Caco-2 (cell line): ENCODE results near the gene PFKM. TPM values are rescaled to one million over a fixed set of nuclear protein-coding genes. Genes with fewer than 3 reads are reported as not detected.
A peak's percentile ranks its signal among the peaks of the same experiment; 100 is the strongest.

Experiments used
- BruUV-seq: library from RNA; stranded (reverse); fragments of 400-500 nt; replicated peaks from 2 replicates; lab custom pipeline; 2021; lab: Mats Ljungman, UMichigan
- CTCF ChIA-PET: fragments of 300-600 bp; sonication (Branson Sonifier 250); formaldehyde crosslinking; loops from one replicate; lab custom pipeline; 2022; ENCODE audit warnings: antibody characterized with exemption; lab: Charles Lee
- POLR2A ChIA-PET: fragments of 300-600 bp; sonication (Branson Sonifier 250); formaldehyde crosslinking; loops from one replicate; lab custom pipeline; 2022; ENCODE audit warnings: antibody characterized with exemption; lab: Charles Lee
- DNase-seq, 2 experiments: peaks; one replicate each; pipeline versions ENCODE4 v3.0.0 to v3.0.0-alpha.2; 2020 to 2022
- H3K27me3 ChIP-seq: replicated peaks from 2 replicates; pipeline ENCODE4 v1.6.0; 2011; ENCODE audit warnings: low read length; ENCODE audit not compliant: control insufficient read depth, insufficient read depth
- H3K36me3 ChIP-seq: 2 replicates; pipeline ENCODE4 v1.5.1; 2011; ENCODE audit warnings: low read length; ENCODE audit not compliant: control insufficient read depth, insufficient read depth
- H3K4me1 ChIP-seq: fragments of 250-450 bp; sonication (Bioruptor Pico); 2 replicates; pipeline ENCODE4 v1.5.1; 2020; ENCODE audit warnings: mild to moderate bottlenecking
- H3K4me3 ChIP-seq: 2 replicates; pipeline ENCODE4 v1.5.1; 2011; ENCODE audit warnings: low read depth, mild to moderate bottlenecking, control low read depth, low read length
- H3K9me3 ChIP-seq: fragments of 250-450 bp; sonication (Bioruptor Pico); 2 replicates; pipeline ENCODE4 v1.5.1; 2020; ENCODE audit warnings: mild to moderate bottlenecking, moderate library complexity
- H3K27ac Mint-ChIP-seq: one replicate; pipeline ENCODE4 v1.8.0; 2022; ENCODE audit warnings: mixed read lengths; ENCODE audit not compliant: unreplicated experiment
- H3K27me3 Mint-ChIP-seq: one replicate; pipeline ENCODE4 v1.8.0; 2022; ENCODE audit warnings: mixed read lengths; ENCODE audit not compliant: insufficient read depth, unreplicated experiment
- H3K36me3 Mint-ChIP-seq: one replicate; pipeline ENCODE4 v1.8.0; 2022; ENCODE audit warnings: mild to moderate bottlenecking, mixed read lengths; ENCODE audit not compliant: insufficient read depth, unreplicated experiment
- H3K4me1 Mint-ChIP-seq: one replicate; pipeline ENCODE4 v1.8.0; 2022; ENCODE audit warnings: low read depth, mixed read lengths; ENCODE audit not compliant: unreplicated experiment
- H3K4me3 Mint-ChIP-seq: one replicate; pipeline ENCODE4 v1.8.0; 2022; ENCODE audit warnings: mild to moderate bottlenecking, moderate library complexity, mixed read lengths; ENCODE audit not compliant: unreplicated experiment
- H3K9me3 Mint-ChIP-seq: one replicate; pipeline ENCODE4 v1.8.0; 2022; ENCODE audit warnings: mixed read lengths; ENCODE audit not compliant: unreplicated experiment
- intact Hi-C: fragments of 100-400 bp; cut with micrococcal nuclease; formaldehyde crosslinking; loops from one replicate; pipeline ENCODE4 v1.10.0; 2022; ENCODE audit not compliant: unreplicated experiment
- total RNA-seq: library from RNA; stranded (reverse); gene quantifications from 2 replicates; pipeline ENCODE4 v1.2.3, GENCODE V29; 2022
- TF ChIP-seq, protein P1 (sequence below), 2 experiments: fragments of 200-600 bp in 1 of 2; IDR thresholded peaks; 1 replicate in 1 of 2; 2 replicates in 1 of 2; pipeline versions ENCODE4 v1.5.1 to v1.8.0; 2011 to 2022; ENCODE audit warnings: antibody characterized with exemption in 1 of 2, control low read depth in 1 of 2, inconsistent platforms in 1 of 2, low read depth in 1 of 2, low read length in 1 of 2, mild to moderate bottlenecking in 1 of 2, moderate library complexity in 1 of 2; ENCODE audit not compliant: insufficient read depth in 1 of 2, severe bottlenecking in 1 of 2, unreplicated experiment in 1 of 2

Gene PFKM
- total RNA-seq, 1 experiment from 2014 or later: 96.8 TPM

DNA sequence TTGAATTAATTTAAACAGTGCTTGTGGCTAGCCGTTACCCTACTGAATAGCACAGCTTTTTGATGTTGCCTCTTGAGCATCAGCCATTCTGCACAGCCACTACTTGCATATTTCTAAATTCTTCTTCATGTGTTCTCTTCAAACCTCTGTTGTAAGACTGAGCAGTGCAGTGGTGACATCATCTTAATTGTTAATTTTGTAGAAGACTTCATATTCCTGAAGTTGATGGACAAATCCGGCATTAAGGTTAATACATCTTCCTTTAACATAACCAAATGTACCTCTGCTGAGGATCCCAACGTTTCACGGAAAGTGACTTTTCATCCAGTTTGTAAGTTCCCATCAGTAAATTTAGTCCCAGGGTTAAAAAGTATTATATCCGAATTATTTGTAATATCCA lies 38.9 kb upstream of the PFKM start:
- TF ChIP-seq, protein P1, sequence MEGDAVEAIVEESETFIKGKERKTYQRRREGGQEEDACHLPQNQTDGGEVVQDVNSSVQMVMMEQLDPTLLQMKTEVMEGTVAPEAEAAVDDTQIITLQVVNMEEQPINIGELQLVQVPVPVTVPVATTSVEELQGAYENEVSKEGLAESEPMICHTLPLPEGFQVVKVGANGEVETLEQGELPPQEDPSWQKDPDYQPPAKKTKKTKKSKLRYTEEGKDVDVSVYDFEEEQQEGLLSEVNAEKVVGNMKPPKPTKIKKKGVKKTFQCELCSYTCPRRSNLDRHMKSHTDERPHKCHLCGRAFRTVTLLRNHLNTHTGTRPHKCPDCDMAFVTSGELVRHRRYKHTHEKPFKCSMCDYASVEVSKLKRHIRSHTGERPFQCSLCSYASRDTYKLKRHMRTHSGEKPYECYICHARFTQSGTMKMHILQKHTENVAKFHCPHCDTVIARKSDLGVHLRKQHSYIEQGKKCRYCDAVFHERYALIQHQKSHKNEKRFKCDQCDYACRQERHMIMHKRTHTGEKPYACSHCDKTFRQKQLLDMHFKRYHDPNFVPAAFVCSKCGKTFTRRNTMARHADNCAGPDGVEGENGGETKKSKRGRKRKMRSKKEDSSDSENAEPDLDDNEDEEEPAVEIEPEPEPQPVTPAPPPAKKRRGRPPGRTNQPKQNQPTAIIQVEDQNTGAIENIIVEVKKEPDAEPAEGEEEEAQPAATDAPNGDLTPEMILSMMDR (IDR thresholded peaks at IDR 0.05; ENCODE audit: insufficient read depth in 1 of 2, low read depth in 1 of 2, low read length in 1 of 2, severe bottlenecking in 1 of 2, unreplicated experiment in 1 of 2): no peak
- no peak for DNase-seq
- Mint-ChIP-seq H3K4me1 (no peaks in the 10 kb centered on the region), H3K4me3 (no peak overlapping the region), H3K36me3 (peaks cover 53% of the 10 kb centered on the region), H3K27me3 (no peaks in the 10 kb centered on the region), H3K9me3 (no peaks in the 10 kb centered on the region), H3K27ac (no peak overlapping the region)
- H3K9me3 ChIP-seq: peaks cover 5% of the 10 kb centered on the region; the same call in 1 of the 2 replicates
- no TSS peak for BruUV-seq
- peaks cover 2% of the 10 kb centered on the region for H3K36me3 ChIP-seq
- CTCF ChIA-PET: no interaction called here
- no peaks in the 10 kb centered on the region for H3K27me3 ChIP-seq
- POLR2A ChIA-PET: no interaction called here
- intact Hi-C loops: no loop called here
- no peaks in the 10 kb centered on the region for H3K4me1 ChIP-seq
- no peak overlapping the region for H3K4me3 ChIP-seq

DNA sequence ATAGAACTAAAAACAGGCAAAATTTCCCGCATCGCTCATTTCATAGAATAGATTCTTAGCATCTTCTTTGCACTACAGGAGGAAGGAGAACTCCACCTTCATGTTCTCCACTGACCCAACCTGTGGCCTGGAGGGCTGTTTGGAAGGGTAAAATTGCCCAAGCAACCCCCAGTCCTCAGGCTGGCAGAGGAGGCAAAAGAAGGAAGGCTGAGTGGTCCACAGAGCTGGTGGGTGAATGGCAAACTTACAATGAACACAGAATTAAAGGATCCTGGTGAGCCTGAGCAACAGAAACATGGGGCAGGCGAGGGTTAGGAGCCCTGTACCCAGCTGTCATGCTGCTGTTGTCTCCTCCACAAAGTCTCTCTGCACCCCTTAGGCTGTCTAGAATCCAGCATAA lies 38.3 kb upstream of the PFKM start:
- ChIA-PET CTCF (interaction anchor here (0.6 kb wide), 1 partner anchor 25 kb away, joined by 4 read pairs; the partner anchor contains the start of gene SENP1), POLR2A (no interaction called here)
- Histone ChIP-seq H3K4me3 (no peak overlapping the region), H3K9me3 (peaks cover 5% of the 10 kb centered on the region; the same call in 1 of the 2 replicates), H3K4me1 (no peaks in the 10 kb centered on the region), H3K27me3 (no peaks in the 10 kb centered on the region), H3K36me3 (peaks cover 2% of the 10 kb centered on the region)
- DNase-seq: no peak
- H3K27ac Mint-ChIP-seq: no peak overlapping the region
- no TSS peak for BruUV-seq
- no peak overlapping the region for H3K4me3 Mint-ChIP-seq
- H3K4me1 Mint-ChIP-seq: no peaks in the 10 kb centered on the region
- H3K27me3 Mint-ChIP-seq: no peaks in the 10 kb centered on the region
- TF ChIP-seq, protein P1 (IDR thresholded peaks at IDR 0.05; ENCODE audit: insufficient read depth in 1 of 2, low read depth in 1 of 2, low read length in 1 of 2, severe bottlenecking in 1 of 2, unreplicated experiment in 1 of 2): no peak
- no peaks in the 10 kb centered on the region for H3K9me3 Mint-ChIP-seq
- H3K36me3 Mint-ChIP-seq: peaks cover 58% of the 10 kb centered on the region
- intact Hi-C loops: no loop called here

DNA sequence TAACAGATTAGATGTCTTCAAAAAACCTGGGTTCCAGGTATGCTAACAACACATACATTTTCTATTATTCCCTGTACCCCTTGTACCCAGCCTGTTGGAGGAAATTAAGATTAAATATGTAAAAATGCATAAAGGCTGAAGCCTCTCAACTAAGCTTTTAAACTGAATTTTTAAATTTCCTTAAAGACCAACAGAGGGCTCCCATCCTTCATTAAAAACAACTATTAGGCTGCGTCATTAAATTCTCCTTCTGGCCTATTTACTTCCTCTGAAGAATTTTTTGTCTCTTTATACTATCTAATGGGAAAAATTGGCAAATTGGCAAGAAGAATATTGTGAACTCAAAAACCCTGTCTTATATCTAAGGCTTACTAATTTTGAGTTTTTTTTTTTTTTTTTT lies 35.1 kb upstream of the PFKM start:
- Histone ChIP-seq H3K4me3 (no peak overlapping the region), H3K27me3 (no peaks in the 10 kb centered on the region), H3K36me3 (peaks cover 2% of the 10 kb centered on the region), H3K9me3 (no peaks in the 10 kb centered on the region), H3K4me1 (no peaks in the 10 kb centered on the region)
- Mint-ChIP-seq H3K9me3 (no peaks in the 10 kb centered on the region), H3K4me3 (no peak overlapping the region), H3K36me3 (peaks cover 66% of the 10 kb centered on the region), H3K27me3 (no peaks in the 10 kb centered on the region), H3K4me1 (no peaks in the 10 kb centered on the region), H3K27ac (no peak overlapping the region)
- TF ChIP-seq, protein P1 (IDR thresholded peaks at IDR 0.05; ENCODE audit: insufficient read depth in 1 of 2, low read depth in 1 of 2, low read length in 1 of 2, severe bottlenecking in 1 of 2, unreplicated experiment in 1 of 2): peak; percentile 12 to 44
- no TSS peak for BruUV-seq
- CTCF ChIA-PET: interaction anchor here (0.6 to 1.6 kb wide), 9 partner anchors 15 to 534 kb away, joined by 3 to 7 read pairs (median 4); partner anchors contain the start of genes ASB8, PFKM, SENP1 and VDR
- POLR2A ChIA-PET: interaction anchor here (0.5 kb wide), 1 partner anchor 73 kb away, joined by 3 read pairs; the partner anchor contains the start of gene ASB8
- intact Hi-C loops: loop anchor here (1.0 kb wide), 1 partner anchor 81 kb away; no protein-coding TSS in a partner anchor
- no peak for DNase-seq
